GM10248 (cell line): ENCODE results near the gene ARFGAP3.
A peak's percentile ranks its signal among the peaks of the same experiment; 100 is the strongest.
"Not testable (repeated sequence)": the region's sequence is repeated elsewhere in the genome, so short reads cannot be mapped to it uniquely, and the experiment has no call there.

Experiments
- CTCF ChIA-PET: fragments of 300-600 bp; sonication (Branson Sonifier 250); formaldehyde crosslinking; extraction: SDS; loops from one replicate; lab custom pipeline; 2021; ENCODE audit warnings: antibody characterized with exemption; lab: Yijun Ruan, JAX
- POLR2A ChIA-PET: fragments of 350-650 bp; sonication (Branson Sonifier 250); formaldehyde crosslinking; extraction: SDS; loops from one replicate; lab custom pipeline; 2020; ENCODE audit warnings: antibody characterized with exemption; lab: Yijun Ruan, JAX
- DNase-seq: peaks from one replicate; pipeline ENCODE4 v3.0.0; 2012; ENCODE audit errors: extremely low spot score
- TF ChIP-seq, protein P1 (sequence below): IDR thresholded peaks from 2 replicates; pipeline ENCODE4 v1.5.1; 2012; ENCODE audit warnings: mild to moderate bottlenecking, low read depth; ENCODE audit errors: extremely low read depth, missing control alignments, control extremely low read depth

The ARFGAP3 gene

DNA sequence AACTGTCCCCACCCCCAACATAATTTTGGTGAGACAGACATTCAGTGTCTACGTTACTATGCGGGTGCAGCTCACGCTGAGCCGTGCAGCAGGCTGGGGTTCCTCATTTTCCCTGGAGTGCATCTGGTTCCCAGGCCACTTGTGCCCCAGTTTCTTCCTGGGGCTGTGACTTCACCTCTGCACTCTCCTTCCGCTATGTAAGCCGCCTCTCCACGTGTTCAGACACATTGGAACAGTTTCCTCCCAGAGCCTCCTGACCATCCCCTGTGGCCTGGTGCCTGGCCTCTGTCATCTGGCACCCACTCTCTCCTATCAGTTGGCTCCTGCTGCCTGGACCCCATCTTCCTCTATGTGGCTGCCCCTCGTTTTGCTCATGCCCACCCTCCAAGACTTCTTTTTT lies 90.2 kb downstream of the ARFGAP3 start:
- POLR2A ChIA-PET, result no interaction called here
- CTCF ChIA-PET, result no interaction called here
- DNase-seq, result peak; percentile 18
- TF ChIP-seq, protein P1, sequence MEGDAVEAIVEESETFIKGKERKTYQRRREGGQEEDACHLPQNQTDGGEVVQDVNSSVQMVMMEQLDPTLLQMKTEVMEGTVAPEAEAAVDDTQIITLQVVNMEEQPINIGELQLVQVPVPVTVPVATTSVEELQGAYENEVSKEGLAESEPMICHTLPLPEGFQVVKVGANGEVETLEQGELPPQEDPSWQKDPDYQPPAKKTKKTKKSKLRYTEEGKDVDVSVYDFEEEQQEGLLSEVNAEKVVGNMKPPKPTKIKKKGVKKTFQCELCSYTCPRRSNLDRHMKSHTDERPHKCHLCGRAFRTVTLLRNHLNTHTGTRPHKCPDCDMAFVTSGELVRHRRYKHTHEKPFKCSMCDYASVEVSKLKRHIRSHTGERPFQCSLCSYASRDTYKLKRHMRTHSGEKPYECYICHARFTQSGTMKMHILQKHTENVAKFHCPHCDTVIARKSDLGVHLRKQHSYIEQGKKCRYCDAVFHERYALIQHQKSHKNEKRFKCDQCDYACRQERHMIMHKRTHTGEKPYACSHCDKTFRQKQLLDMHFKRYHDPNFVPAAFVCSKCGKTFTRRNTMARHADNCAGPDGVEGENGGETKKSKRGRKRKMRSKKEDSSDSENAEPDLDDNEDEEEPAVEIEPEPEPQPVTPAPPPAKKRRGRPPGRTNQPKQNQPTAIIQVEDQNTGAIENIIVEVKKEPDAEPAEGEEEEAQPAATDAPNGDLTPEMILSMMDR, result no peak

DNA sequence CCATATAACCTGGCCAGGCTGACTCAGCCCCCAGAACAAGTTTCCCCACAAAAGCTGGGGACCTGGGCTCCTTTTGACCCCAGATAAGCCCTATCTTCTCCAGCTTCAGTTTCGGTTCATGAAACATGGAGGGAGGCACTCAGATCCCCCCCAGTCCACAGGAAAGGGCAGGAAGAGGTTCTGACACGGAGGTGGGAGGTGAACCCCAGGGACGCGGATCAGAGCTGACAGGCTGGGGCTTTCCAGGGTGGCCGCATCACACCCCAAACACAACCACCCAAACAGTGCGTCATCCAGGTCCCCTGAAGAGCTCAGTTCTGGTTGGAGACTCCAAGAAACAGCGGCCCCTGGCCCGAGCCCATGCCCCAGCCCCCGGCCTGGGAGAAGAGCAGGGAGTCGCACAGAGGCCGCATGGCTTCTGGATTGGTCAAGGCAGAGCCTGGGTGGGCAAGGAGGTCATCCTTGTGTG lies 92.1 kb downstream of the ARFGAP3 start:
- ChIA-PET CTCF (interaction anchor here (0.7 to 1.3 kb wide), 4 partner anchors 10 to 104 kb away, joined by 3 to 5 read pairs (median 3); no protein-coding TSS in a partner anchor), POLR2A (interaction anchor here (1.0 kb wide), 1 partner anchor 250 kb away, joined by 3 read pairs; the partner anchor contains the start of gene PACSIN2)
- TF ChIP-seq, protein P1, result no peak
- DNase-seq, result peak; percentile 73

DNA sequence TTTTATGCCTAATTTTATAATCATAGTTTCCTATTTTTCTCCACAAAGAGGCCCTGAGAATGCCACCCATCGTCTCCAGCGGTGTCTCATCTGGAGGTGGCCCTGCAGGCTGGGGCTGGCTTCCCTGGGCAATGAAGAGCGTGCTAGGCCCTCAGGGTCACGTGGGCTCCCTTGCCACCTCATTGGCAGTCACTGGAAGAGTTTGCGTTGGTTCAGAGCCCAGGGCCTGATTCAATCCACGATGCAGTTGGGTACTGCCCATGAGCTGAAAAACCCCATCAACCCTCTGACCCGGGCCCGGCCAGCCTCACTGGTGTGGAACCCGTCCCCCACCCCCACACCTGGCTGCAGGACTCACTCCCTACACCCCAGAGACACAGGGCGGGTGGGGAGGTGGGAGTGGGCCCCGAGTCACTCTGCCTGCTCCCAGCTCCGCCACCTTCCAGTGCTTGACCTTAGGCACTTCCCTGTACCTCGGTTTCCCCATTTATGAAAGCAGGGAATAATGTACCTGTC lies 93.0 kb downstream of the ARFGAP3 start:
- POLR2A ChIA-PET, result interaction anchor here (1.0 kb wide), 1 partner anchor 251 kb away, joined by 3 read pairs; the partner anchor contains the start of gene PACSIN2
- DNase-seq, result peak; percentile 25
- TF ChIP-seq, protein P1, result no peak
- CTCF ChIA-PET, result interaction anchor here (1.0 to 1.3 kb wide), 2 partner anchors 12 to 16 kb away, joined by 3 to 5 read pairs; no protein-coding TSS in a partner anchor

DNA sequence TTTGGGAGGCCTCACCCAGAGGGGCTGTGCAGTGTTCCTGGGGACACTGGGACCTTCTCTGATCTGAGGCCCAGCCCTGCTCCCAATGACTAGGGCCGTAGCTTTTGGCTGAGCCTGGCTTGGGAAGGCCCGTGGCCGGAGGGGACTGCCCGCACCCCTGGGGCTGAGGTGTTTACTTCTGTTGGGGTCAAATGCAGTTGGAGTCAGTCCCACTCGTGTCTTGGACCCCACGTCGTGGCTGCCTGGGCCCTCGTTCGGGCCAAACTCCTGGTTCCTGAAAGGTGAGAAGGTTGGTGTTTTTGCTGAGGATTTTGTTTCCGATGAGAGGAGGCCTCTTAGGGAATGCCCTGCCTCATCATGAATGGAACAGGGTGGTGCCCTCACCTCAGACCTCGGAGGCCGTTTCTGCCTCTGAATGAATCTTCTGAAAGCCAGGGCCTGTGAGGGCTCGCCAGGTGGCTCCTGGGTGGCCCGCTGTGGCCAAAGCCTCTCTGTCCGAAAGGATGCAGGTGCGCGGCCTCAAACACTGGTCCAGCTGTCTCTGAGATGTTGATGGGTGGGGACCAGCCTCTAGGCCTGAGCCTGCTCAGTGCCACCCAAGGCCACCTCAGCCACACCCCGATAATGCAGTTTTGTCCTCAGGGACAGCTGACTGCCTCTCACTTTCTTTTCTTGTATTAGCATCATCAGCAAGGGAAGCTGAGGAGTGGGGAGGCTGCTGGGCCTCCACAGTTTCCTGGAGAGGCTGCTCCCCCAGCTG lies 96.1 kb downstream of the ARFGAP3 start:
- ChIA-PET CTCF (no interaction called here), POLR2A (no interaction called here)
- DNase-seq, result peak; percentile 35
- TF ChIP-seq, protein P1, result no peak

DNA sequence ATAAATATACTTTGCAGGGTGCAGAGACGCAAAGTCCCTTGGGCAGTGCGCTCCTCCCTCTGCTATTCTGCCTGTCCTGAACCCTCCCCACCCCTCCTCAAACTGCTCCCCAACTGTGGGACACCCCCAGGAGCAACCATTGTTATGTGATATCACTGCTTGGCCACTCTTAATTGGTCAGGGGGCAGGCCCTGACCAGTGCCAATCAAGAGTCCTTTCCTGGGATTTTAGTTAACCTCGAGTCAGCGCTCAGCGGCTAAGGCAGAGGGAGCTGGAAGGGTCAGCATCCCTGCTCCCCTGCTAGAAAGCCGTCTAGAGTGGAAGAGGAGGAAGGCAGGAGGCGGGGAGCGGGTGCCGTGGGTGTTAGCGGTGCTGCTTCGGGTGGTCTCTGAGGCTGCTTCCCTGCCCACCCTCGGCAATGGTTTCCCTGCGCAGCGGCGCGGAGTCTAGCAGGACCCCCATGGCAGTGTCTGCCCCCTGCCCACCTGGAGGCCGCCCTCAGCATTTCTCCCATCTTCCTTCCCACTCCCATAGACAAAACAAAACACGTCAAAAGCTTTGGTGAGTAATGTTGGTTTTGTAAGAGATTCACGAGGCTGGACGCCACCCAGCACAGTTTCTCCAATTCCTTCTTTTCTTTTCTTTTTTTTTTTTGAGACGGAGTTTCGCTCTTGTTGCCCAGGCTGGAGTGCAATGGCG lies 98.0 kb downstream of the ARFGAP3 start:
- ChIA-PET CTCF (no interaction called here), POLR2A (no interaction called here)
- no peak for DNase-seq
- TF ChIP-seq, protein P1, result no peak

DNA sequence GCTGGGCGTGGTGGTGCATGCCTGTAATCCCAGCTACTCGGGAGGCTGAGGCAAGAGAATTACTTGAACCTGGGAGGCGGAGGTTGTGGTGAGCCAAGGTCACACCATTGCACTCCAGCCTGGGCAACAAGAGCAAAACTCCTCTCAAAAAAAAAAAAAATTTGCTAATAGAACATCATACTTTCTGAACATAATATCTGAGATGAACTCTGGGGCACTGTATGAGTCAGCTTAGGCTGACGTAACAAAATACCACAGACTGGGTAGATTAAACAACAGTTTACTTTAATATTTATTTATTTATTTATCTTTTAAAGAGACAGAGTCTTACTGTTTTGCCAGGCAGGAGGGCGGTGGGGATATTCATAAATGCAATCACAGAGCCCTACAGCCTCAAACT lies 101.5 kb downstream of the ARFGAP3 start:
- CTCF ChIA-PET, result interaction anchor here (1.2 to 3.9 kb wide), 2 partner anchors 10 to 15 kb away, joined by 3 to 12 read pairs; no protein-coding TSS in a partner anchor
- DNase-seq, POLR2A ChIA-PET: not testable (repeated sequence)

DNA sequence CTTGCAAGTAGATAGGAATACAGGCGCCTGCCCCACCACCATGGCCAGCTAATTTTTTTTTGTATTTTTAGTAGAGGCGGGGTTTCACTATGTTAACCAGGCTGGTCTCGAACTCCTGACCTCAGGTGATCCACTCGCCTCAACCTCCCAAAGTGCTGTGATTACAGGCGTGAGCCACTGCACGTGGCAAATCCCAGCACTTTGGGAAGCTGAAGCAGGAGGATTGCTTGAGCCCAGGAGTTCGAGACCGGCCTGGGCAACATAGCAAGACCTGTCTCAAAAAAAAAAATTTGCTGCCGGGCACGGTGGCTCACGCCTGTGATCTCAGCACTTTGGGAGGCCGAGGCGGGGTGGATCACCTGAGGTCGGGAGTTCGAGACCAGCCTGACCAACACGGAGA lies 102.0 kb downstream of the ARFGAP3 start:
- CTCF ChIA-PET, result interaction anchor here (1.2 to 3.9 kb wide), 2 partner anchors 10 to 15 kb away, joined by 3 to 12 read pairs; no protein-coding TSS in a partner anchor
- DNase-seq, POLR2A ChIA-PET: not testable (repeated sequence)
